Ascending aorta (tissue), 2 donors: ENCODE data around the gene CYB561A3. TPM values are rescaled to one million over a fixed set of nuclear protein-coding genes. Genes with fewer than 3 reads are reported as not detected.

Source experiments
- DNase-seq, 2 donors: peaks; one replicate each; pipeline ENCODE4 v3.0.0-alpha.2; 2019; ENCODE audit warnings: low spot score in 2 of 2
- H3K27ac ChIP-seq, 2 donors: fragments of 200-600 bp; sonication (generic); one replicate each; pipeline ENCODE4 v1.5.1; 2016 to 2017; ENCODE audit warnings: mild to moderate bottlenecking in 1 of 2
- H3K27me3 ChIP-seq: fragments of 200-600 bp; sonication (generic); one replicate; pipeline ENCODE4 v1.5.1; 2017
- H3K36me3 ChIP-seq, 2 donors: fragments of 200-600 bp; sonication (generic); one replicate each; pipeline ENCODE4 v1.5.1; 2016
- H3K4me1 ChIP-seq, 2 donors: fragments of 200-600 bp; sonication (generic); one replicate each; pipeline ENCODE4 v1.5.1; 2016 to 2017; ENCODE audit warnings: mild to moderate bottlenecking in 1 of 2
- H3K4me3 ChIP-seq, 2 donors: fragments of 200-600 bp; sonication (generic); one replicate each; pipeline ENCODE4 v1.5.1; 2016 to 2017; ENCODE audit warnings: mild to moderate bottlenecking in 1 of 2
- H3K9me3 ChIP-seq, 2 donors: fragments of 200-600 bp; sonication (generic); one replicate each; pipeline ENCODE4 v1.5.1; 2016
- CTCF ChIP-seq, 3 experiments: fragments of 200-600 bp in 2 of 3; fragments of 450-650 bp in 1 of 3; sonication (generic) in 2 of 3; IDR thresholded peaks; one replicate each; pipeline ENCODE4 v1.5.1; 2016 to 2019; ENCODE audit warnings: antibody characterized with exemption in 3 of 3, mild to moderate bottlenecking in 1 of 3, moderate library complexity in 1 of 3
- intact Hi-C: fragments of 100-400 bp; cut with DNase I; formaldehyde crosslinking; loops from one replicate; pipeline ENCODE4 v1.15.1; 2023
- total RNA-seq: library from RNA; depleted of rRNA; stranded (reverse); fragments of >200 nt; gene quantifications from one replicate; pipeline ENCODE4 v1.1.0, GENCODE V29; 2016

CYB561A3 gene
- total RNA-seq, 1 donor from 2014 or later: 215 TPM

- peaks cover 0 to 9% of the 10 kb centered on the region in 2 donors for H3K4me1 ChIP-seq
- no peaks in the 10 kb centered on the region for H3K9me3 ChIP-seq
- H3K27ac ChIP-seq: no peak overlapping the region
- H3K27me3 ChIP-seq: no peaks in the 10 kb centered on the region
- DNase-seq: no peak
- H3K36me3 ChIP-seq: peaks cover 8 to 25% of the 10 kb centered on the region in 2 donors
- intact Hi-C loops: no loop called here
- no peak overlapping the region for H3K4me3 ChIP-seq
- no peak for TF ChIP-seq CTCF (IDR thresholded peaks at IDR 0.05)
These were observed 3.1 kb downstream of the CYB561A3 start for GRCh38 chr11:61358566-61358965.

GRCh38 chr11:61357894-61358239 lies 3.8 kb downstream of the CYB561A3 start:
- no peak overlapping the region for H3K27ac ChIP-seq
- H3K4me1 ChIP-seq: peaks cover 0 to 9% of the 10 kb centered on the region in 2 donors
- no peaks in the 10 kb centered on the region for H3K9me3 ChIP-seq
- no peak overlapping the region for H3K4me3 ChIP-seq
- DNase-seq: no peak
- intact Hi-C loops: no loop called here
- H3K36me3 ChIP-seq: peaks cover 15 to 32% of the 10 kb centered on the region in 2 donors
- H3K27me3 ChIP-seq: no peaks in the 10 kb centered on the region
- TF ChIP-seq CTCF (IDR thresholded peaks at IDR 0.05): no peak

- Histone ChIP-seq H3K9me3 (no peaks in the 10 kb centered on the region), H3K27me3 (no peaks in the 10 kb centered on the region), H3K36me3 (peaks cover 16 to 37% of the 10 kb centered on the region in 2 donors), H3K4me3 (no peak overlapping the region), H3K4me1 (peaks cover 0 to 9% of the 10 kb centered on the region in 2 donors), H3K27ac (no peak overlapping the region)
- no peak for TF ChIP-seq CTCF (IDR thresholded peaks at IDR 0.05)
- DNase-seq: no peak
- intact Hi-C loops: no loop called here
These were observed 4.3 kb downstream of the CYB561A3 start for GRCh38 chr11:61357233-61357893.

- intact Hi-C loops: no loop called here
- Histone ChIP-seq H3K9me3 (no peaks in the 10 kb centered on the region), H3K27me3 (no peaks in the 10 kb centered on the region), H3K36me3 (peaks cover 23 to 43% of the 10 kb centered on the region in 2 donors), H3K4me1 (peaks cover 0 to 9% of the 10 kb centered on the region in 2 donors), H3K4me3 (no peak overlapping the region), H3K27ac (no peak overlapping the region)
- DNase-seq: no peak
- TF ChIP-seq CTCF (IDR thresholded peaks at IDR 0.05): no peak
These were observed 5.0 kb downstream of the CYB561A3 start for GRCh38 chr11:61356706-61357105.

- intact Hi-C loops: no loop called here
- Histone ChIP-seq H3K4me1 (no peaks in the 10 kb centered on the region), H3K36me3 (peaks cover 44 to 66% of the 10 kb centered on the region in 2 donors), H3K4me3 (no peak overlapping the region), H3K9me3 (no peaks in the 10 kb centered on the region), H3K27me3 (no peaks in the 10 kb centered on the region), H3K27ac (no peak overlapping the region)
- DNase-seq: no peak
- no peak for TF ChIP-seq CTCF (IDR thresholded peaks at IDR 0.05)
These were observed 7.5 kb downstream of the CYB561A3 start for GRCh38 chr11:61354208-61354607.
